GM12873 (cell line): Measurements from ENCODE around the gene TENM4.

Experiments used
- TF ChIP-seq, protein P1 (sequence below): IDR thresholded peaks from 2 replicates; pipeline ENCODE4 v1.5.1; 2012; ENCODE audit warnings: low read depth, mild to moderate bottlenecking, moderate library complexity, low read length, control low read depth; ENCODE audit not compliant: insufficient read depth; ENCODE audit errors: missing control alignments

Gene TENM4

DNA sequence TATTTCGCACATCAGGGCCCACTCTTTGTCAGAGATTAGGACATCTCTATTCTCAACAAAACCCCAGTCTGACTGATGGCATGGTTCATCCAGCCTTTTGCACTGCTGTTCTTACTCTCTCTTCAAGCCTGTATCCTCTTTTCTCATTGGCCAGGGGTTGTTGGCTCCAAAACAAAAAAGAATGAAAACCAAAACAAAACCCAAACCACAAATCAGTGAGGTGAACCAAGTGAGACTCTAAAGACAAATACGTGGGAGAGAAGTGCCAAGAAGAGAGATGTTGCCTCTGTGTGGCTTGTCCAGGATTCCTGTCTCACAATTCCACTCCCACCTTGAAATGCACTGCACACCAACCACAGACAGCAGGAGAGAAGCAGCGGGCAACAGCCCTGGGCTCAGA is 587.3 kb downstream of the TENM4 start:
- TF ChIP-seq, protein P1, sequence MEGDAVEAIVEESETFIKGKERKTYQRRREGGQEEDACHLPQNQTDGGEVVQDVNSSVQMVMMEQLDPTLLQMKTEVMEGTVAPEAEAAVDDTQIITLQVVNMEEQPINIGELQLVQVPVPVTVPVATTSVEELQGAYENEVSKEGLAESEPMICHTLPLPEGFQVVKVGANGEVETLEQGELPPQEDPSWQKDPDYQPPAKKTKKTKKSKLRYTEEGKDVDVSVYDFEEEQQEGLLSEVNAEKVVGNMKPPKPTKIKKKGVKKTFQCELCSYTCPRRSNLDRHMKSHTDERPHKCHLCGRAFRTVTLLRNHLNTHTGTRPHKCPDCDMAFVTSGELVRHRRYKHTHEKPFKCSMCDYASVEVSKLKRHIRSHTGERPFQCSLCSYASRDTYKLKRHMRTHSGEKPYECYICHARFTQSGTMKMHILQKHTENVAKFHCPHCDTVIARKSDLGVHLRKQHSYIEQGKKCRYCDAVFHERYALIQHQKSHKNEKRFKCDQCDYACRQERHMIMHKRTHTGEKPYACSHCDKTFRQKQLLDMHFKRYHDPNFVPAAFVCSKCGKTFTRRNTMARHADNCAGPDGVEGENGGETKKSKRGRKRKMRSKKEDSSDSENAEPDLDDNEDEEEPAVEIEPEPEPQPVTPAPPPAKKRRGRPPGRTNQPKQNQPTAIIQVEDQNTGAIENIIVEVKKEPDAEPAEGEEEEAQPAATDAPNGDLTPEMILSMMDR: no peak

DNA sequence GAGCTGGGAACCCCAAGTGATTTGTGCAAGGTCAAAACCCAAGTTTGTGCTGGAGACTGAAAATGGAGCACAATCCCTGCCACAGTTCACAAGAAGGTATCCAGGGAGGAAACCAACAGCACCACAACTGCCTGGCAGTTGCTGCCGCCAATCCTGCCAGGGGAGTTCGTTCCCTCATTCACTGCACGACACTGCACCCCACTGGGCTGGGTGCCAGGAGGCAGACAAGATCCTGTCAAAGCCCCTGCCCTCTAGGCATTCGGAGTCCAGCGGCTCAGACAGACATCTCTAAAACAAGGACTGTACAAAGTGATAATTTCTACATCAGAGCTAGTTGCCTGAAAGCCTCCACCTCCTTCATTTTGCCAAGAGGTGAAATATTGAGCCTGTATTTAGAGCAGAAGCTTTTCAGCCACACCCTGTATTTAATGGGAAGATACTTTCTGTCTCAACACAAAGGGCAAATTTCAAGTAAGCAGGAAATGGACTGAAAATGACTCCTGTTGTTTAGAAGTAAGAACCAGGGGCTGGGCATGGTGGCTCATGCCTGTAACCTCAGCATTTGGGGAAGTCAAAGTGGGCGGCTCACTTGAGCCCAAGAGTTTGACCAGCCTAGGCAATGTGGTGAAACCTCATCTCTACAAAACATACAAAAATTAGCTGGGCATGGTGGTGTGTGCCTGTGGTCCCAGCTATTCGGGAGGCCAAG is 588.8 kb downstream of the TENM4 start:
- TF ChIP-seq, protein P1: no peak

DNA sequence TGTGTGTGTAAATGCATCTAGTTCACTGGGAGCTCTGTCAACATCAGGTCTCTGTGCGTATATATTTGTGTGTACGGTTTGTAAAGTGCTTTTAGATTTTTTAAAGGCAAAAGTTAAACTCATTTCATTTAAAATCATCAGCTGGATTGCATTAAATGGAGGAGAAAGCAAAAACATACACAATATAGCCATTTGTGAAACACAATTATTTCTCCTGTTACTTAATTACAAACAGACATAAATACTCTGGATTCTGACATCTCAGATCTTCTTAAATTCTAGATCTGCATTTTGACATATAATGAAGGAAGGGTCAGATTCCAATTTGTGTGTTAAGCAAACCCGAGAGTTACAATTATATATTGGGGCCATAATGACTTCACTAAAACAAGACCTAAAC is 590.8 kb downstream of the TENM4 start:
- TF ChIP-seq, protein P1: no peak

DNA sequence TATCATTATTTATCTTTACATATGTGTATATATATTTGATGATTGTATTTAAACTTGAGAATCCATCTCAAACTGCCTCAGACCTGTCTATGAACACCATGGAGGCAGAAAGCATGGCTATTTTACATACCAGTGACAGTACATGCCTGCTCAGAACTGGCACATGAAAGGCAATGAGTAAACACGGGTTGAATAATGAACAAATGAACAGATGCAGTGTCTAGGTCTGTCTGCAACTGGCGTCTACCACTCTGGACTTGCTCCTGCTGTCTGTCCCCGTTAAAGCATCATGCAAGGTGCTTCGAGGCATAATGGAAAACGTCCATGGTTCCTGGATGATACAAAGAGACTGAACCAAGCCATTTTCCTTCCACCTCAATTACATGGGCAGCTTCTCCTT is 594.6 kb downstream of the TENM4 start:
- TF ChIP-seq, protein P1: no peak

DNA sequence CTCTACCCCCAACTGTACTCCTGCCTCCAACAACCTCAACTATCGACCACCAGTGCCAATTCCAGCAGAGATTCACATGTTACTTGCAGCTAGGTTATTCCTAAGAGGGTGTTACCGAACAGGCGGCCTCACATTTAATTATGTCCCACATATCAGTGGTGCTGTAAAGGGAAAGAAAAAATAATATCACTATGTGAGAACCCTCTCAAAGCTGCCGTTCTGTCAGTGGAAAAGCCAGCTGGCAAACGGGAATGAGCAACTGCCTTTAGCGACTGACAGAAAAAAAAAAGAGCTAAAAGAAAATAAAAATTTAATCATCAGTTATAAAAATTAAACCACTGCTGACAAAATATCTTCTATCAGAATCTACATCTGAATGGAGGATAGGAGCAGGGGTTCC is 595.3 kb downstream of the TENM4 start:
- TF ChIP-seq, protein P1: no peak

DNA sequence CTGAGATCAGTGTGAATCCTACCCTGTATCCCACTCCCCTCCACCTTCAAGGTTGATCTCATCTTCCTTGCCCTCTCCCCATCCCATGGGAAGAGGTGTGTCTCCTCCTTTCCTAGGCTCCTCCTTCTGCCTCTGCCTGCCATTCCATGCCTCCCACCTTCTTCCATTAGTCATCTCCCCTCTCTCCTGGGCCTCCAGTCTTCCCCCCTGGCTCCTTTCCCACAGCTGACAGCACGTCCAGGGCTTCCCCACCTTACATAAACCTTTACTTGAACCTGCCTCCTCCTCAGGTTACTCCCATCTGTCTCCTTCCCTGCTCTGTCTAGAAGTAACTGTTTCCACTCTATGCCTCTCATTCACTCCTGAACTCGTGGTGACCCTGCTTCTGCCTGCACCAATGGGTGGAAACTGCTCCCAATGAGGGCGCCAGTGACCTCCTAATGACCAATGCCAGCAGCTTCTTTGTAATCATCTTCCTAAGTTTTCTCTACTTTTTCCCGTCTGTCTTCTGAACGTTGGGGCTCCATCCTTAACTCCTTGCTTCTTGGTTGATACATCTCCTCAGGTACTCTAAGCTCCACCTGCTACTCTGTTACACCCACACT is 599.3 kb downstream of the TENM4 start:
- TF ChIP-seq, protein P1: no peak

DNA sequence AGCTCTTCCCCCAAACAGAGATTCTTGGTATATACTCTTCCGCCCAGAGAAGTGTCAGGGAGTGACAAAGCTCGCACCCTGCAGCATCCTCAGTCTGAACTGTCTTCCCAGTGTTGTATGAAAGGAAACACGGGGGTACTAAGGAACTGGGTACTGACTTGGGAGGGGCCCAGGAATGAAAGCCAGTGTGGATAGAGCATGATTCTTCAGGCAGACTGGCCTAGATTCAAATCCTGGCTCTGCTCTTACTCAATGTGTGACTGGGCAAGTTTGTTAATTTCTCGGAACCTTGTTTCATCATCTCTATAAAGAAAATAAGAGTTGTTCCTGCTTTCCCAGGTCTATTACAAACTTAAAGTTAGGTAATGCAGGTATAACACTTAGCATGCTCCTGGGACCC is 600.2 kb downstream of the TENM4 start:
- TF ChIP-seq, protein P1: no peak
